ENCODE data around the gene TRABD2B.

TRABD2B gene

DNA sequence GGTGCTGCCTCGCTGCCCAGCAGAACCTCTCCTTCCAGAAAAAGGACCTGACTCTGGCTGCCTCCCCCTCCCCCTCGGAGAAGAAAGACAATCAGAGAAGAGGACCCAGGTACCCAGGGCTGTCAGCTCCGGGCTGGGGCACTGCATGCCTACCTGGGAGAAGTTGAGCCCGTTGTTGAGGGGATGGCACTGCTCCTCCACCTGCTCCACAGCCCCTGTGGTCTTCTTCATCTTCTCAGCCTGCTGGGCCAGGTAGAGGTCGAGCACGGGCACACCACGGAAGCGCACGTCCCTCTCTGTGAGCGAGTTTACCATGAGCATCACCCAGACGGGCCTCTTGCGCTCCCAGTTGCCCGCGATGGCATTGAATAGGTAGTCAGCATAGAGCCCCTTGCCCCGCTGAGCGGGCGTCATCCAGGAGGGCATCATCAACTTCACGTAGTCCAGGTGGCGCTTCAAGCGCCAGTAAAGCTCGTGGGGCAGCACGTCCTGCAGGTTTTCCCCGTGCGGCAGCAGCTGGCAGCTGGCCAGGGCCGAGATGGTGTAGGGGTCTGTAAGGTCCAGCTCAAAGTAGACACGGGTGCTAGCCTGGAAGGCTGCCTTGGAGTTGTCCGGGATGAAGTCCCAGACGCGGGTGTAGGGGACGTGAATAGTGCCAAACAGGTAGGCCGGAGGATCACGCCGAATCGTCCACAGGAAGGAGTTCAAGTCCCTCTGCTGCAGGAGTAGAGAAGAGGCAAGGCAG, 3.1 kb downstream of the TRABD2B start (continued):
- TF ChIP-seq, protein P1, sequence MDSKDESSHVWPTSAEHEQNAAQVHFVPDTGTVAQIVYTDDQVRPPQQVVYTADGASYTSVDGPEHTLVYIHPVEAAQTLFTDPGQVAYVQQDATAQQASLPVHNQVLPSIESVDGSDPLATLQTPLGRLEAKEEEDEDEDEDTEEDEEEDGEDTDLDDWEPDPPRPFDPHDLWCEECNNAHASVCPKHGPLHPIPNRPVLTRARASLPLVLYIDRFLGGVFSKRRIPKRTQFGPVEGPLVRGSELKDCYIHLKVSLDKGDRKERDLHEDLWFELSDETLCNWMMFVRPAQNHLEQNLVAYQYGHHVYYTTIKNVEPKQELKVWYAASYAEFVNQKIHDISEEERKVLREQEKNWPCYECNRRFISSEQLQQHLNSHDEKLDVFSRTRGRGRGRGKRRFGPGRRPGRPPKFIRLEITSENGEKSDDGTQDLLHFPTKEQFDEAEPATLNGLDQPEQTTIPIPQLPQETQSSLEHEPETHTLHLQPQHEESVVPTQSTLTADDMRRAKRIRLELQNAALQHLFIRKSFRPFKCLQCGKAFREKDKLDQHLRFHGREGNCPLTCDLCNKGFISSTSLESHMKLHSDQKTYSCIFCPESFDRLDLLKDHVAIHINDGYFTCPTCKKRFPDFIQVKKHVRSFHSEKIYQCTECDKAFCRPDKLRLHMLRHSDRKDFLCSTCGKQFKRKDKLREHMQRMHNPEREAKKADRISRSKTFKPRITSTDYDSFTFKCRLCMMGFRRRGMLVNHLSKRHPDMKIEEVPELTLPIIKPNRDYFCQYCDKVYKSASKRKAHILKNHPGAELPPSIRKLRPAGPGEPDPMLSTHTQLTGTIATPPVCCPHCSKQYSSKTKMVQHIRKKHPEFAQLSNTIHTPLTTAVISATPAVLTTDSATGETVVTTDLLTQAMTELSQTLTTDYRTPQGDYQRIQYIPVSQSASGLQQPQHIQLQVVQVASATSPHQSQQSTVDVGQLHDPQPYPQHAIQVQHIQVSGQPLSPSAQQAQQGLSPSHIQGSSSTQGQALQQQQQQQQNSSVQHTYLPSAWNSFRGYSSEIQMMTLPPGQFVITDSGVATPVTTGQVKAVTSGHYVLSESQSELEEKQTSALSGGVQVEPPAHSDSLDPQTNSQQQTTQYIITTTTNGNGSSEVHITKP (tag by site-specific recombination; IDR thresholded peaks at IDR 0.05) = no peak
- no peak for TF ChIP-seq ZNF560 (tag by site-specific recombination; IDR thresholded peaks at IDR 0.05; ENCODE audit: borderline replicate concordance)

DNA sequence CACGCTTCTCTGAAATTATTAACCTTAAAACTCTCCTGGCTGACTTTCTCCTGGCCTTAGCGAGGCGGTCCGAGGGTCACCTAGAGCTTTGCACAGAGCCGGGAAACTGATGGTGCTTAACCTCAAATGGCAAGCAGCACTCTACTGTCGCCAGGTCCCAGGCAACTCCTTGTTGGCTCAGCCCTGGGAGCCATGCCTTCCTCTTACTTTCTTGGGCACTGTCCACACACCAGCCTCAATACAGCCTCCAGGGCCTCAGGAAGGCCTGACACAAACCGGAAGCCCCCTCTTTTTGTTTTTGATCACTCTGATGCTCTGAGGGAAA, 3.8 kb downstream of the TRABD2B start:
- CTCF ChIA-PET = interaction anchor here (0.7 kb wide), 1 partner anchor 14 kb away, joined by 3 read pairs; no protein-coding TSS in a partner anchor
- Histone ChIP-seq H3K4me1 (ENCODE audit: control insufficient read depth, insufficient read depth, low read length) (peaks cover 11% of the 10 kb centered on the region), H3K27ac (ENCODE audit: extremely low read depth, low read depth, low read length) (no peak overlapping the region), H3K36me3 (ENCODE audit: control insufficient read depth in 2 of 2, insufficient read depth in 1 of 2, low read length in 2 of 2) (peaks cover 0 to 11% of the 10 kb centered on the region in 2 experiments; a peak in 1 of 3 replicates), H3K9me3 (ENCODE audit: control insufficient read depth, insufficient read depth, low read depth, low read length) (no peaks in the 10 kb centered on the region), H3K4me3 (ENCODE audit: low read depth, low read length) (no peak overlapping the region)
- POLR2A ChIA-PET = interaction anchor here (0.6 kb wide), 1 partner anchor 199 kb away, joined by 4 read pairs; no protein-coding TSS in a partner anchor
- no peak for TF ChIP-seq KLF10 (tag by site-specific recombination; IDR thresholded peaks at IDR 0.05)
- TF ChIP-seq, protein P2, sequence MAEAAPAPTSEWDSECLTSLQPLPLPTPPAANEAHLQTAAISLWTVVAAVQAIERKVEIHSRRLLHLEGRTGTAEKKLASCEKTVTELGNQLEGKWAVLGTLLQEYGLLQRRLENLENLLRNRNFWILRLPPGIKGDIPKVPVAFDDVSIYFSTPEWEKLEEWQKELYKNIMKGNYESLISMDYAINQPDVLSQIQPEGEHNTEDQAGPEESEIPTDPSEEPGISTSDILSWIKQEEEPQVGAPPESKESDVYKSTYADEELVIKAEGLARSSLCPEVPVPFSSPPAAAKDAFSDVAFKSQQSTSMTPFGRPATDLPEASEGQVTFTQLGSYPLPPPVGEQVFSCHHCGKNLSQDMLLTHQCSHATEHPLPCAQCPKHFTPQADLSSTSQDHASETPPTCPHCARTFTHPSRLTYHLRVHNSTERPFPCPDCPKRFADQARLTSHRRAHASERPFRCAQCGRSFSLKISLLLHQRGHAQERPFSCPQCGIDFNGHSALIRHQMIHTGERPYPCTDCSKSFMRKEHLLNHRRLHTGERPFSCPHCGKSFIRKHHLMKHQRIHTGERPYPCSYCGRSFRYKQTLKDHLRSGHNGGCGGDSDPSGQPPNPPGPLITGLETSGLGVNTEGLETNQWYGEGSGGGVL (tag by site-specific recombination; IDR thresholded peaks at IDR 0.05) = no peak
- no peak for TF ChIP-seq HOXA7 (CRISPR knock-in tag; IDR thresholded peaks at IDR 0.05; ENCODE audit: borderline replicate concordance)
- TF ChIP-seq ZNF792 (tag by site-specific recombination; IDR thresholded peaks at IDR 0.05) = no peak
- TF ChIP-seq, protein P3, sequence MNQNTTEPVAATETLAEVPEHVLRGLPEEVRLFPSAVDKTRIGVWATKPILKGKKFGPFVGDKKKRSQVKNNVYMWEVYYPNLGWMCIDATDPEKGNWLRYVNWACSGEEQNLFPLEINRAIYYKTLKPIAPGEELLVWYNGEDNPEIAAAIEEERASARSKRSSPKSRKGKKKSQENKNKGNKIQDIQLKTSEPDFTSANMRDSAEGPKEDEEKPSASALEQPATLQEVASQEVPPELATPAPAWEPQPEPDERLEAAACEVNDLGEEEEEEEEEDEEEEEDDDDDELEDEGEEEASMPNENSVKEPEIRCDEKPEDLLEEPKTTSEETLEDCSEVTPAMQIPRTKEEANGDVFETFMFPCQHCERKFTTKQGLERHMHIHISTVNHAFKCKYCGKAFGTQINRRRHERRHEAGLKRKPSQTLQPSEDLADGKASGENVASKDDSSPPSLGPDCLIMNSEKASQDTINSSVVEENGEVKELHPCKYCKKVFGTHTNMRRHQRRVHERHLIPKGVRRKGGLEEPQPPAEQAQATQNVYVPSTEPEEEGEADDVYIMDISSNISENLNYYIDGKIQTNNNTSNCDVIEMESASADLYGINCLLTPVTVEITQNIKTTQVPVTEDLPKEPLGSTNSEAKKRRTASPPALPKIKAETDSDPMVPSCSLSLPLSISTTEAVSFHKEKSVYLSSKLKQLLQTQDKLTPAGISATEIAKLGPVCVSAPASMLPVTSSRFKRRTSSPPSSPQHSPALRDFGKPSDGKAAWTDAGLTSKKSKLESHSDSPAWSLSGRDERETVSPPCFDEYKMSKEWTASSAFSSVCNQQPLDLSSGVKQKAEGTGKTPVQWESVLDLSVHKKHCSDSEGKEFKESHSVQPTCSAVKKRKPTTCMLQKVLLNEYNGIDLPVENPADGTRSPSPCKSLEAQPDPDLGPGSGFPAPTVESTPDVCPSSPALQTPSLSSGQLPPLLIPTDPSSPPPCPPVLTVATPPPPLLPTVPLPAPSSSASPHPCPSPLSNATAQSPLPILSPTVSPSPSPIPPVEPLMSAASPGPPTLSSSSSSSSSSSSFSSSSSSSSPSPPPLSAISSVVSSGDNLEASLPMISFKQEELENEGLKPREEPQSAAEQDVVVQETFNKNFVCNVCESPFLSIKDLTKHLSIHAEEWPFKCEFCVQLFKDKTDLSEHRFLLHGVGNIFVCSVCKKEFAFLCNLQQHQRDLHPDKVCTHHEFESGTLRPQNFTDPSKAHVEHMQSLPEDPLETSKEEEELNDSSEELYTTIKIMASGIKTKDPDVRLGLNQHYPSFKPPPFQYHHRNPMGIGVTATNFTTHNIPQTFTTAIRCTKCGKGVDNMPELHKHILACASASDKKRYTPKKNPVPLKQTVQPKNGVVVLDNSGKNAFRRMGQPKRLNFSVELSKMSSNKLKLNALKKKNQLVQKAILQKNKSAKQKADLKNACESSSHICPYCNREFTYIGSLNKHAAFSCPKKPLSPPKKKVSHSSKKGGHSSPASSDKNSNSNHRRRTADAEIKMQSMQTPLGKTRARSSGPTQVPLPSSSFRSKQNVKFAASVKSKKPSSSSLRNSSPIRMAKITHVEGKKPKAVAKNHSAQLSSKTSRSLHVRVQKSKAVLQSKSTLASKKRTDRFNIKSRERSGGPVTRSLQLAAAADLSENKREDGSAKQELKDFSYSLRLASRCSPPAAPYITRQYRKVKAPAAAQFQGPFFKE (tag by site-specific recombination; IDR thresholded peaks at IDR 0.05; ENCODE audit: borderline replicate concordance) = no peak
- TF ChIP-seq ZNF654 (tag by site-specific recombination; IDR thresholded peaks at IDR 0.05; ENCODE audit: low read depth) = no peak
- TF ChIP-seq ZNF768 (tag by site-specific recombination; IDR thresholded peaks at IDR 0.05) = no peak
- no peak for TF ChIP-seq ZNF664 (tag by site-specific recombination; IDR thresholded peaks at IDR 0.05)
- TF ChIP-seq SP3 (tag by site-specific recombination; IDR thresholded peaks at IDR 0.05) = no peak
- TF ChIP-seq ZNF248 (tag by site-specific recombination; IDR thresholded peaks at IDR 0.05) = no peak
